ENCODE data around the gene EPHA6.

The EPHA6 gene

DNA sequence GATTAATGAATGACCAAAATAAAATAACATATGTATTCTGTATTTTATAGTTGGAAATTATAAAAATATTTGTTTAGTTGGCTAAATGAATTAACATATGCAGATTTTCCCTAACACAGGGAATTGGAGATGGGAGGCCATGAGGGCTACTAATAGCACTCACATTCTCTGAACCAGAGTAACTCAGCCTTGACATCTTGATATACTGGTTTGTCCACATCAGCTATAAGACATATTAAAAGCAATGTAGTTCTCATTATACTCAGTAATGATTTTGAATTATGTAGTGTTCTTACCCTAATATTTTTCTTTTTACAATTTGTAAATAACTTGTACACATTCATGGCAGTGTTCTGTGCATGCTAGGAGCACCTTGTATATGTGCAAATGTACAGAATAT is 255.9 kb downstream of the EPHA6 start:
- no peak for DNase-seq (ENCODE audit: extremely low read depth, low read depth)
- TF ChIP-seq, protein P1, sequence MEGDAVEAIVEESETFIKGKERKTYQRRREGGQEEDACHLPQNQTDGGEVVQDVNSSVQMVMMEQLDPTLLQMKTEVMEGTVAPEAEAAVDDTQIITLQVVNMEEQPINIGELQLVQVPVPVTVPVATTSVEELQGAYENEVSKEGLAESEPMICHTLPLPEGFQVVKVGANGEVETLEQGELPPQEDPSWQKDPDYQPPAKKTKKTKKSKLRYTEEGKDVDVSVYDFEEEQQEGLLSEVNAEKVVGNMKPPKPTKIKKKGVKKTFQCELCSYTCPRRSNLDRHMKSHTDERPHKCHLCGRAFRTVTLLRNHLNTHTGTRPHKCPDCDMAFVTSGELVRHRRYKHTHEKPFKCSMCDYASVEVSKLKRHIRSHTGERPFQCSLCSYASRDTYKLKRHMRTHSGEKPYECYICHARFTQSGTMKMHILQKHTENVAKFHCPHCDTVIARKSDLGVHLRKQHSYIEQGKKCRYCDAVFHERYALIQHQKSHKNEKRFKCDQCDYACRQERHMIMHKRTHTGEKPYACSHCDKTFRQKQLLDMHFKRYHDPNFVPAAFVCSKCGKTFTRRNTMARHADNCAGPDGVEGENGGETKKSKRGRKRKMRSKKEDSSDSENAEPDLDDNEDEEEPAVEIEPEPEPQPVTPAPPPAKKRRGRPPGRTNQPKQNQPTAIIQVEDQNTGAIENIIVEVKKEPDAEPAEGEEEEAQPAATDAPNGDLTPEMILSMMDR (IDR thresholded peaks at IDR 0.05; ENCODE audit: low read depth, low read length): no peak

DNA sequence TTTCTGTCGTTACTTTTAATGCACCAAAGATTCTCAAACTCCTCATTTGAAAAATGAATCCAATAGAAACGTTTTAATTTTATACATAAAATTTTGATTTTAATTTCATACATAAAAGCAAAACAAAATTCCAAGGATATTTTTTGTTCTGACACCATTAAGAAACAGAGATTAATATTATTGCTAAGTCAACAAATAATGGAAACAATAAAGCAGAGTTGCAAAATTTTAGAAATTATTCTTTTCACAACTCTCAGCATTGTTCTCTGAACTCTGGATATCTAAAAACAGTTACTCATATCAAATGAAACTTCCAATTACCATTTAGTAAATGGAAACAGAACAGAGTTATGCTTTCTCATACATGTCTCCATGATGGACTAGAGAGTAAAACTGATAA is 260.2 kb downstream of the EPHA6 start:
- DNase-seq (ENCODE audit: extremely low read depth, low read depth): no peak
- TF ChIP-seq, protein P1 (IDR thresholded peaks at IDR 0.05; ENCODE audit: low read depth, low read length): no peak

DNA sequence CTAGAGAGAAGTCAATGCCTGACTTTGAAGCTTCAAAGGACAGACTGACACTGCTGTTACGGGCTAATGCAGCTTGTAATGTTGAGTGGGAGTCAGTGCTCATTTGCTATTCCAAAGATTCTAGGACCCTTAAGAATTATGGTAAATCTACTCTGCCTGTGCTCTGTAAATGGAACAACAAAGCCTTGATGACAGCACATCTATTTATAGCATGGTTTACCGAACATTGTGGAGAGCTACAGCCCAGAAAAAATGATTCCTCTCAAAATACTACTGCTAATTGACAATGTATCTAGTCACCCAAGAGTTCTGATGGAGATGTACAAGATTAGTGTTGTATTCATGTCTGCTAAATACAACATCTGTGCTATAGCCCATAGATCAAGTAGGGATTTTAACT is 262.3 kb downstream of the EPHA6 start:
- TF ChIP-seq, protein P1 (IDR thresholded peaks at IDR 0.05; ENCODE audit: low read depth, low read length): no peak

DNA sequence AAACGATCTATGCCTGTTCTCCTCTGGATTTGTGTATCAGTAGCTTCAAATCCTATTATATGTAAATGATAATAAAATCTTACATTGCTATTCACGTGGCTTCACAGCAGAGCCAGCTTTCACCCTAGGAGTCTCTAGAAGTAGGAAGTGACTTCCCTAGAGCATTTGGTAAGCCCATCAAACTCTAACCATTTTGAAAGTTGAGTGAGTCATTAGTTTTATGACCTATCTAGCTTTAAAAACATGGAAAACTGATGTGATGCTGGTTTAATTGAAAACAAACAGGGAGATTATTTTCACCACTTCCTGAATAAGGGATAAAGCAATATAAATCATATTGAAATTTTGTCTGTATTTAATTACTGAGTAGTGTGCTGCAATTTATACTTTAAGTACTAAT is 275.2 kb downstream of the EPHA6 start:
- DNase-seq (ENCODE audit: extremely low read depth, low read depth): no peak
- TF ChIP-seq, protein P1 (IDR thresholded peaks at IDR 0.05; ENCODE audit: low read depth, low read length): no peak

More for the DNA sequence above, 262.3 kb downstream of the EPHA6 start:
- DNase-seq (ENCODE audit: extremely low read depth, low read depth): no peak

DNA sequence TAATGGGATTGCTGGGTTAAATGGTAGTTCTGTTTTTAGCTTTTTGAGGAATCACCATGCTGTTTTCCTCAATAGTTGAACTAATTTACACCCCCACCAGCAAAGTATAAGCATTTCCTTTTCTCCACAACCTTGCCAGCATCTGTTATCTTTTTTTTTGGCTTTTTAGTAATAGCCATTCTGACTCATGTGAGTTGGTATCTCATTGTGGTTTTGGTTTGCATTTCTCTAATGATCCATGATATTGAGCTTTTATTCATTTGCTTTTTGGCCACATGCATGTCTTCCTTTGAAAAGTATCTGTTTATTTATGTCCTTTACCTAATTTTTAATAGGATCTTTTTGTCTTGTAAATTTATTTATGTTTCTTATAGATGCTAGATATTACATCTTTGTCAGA is 288.2 kb downstream of the EPHA6 start:
- DNase-seq (ENCODE audit: extremely low read depth, low read depth): no peak
- TF ChIP-seq, protein P1 (IDR thresholded peaks at IDR 0.05; ENCODE audit: low read depth, low read length): no peak

DNA sequence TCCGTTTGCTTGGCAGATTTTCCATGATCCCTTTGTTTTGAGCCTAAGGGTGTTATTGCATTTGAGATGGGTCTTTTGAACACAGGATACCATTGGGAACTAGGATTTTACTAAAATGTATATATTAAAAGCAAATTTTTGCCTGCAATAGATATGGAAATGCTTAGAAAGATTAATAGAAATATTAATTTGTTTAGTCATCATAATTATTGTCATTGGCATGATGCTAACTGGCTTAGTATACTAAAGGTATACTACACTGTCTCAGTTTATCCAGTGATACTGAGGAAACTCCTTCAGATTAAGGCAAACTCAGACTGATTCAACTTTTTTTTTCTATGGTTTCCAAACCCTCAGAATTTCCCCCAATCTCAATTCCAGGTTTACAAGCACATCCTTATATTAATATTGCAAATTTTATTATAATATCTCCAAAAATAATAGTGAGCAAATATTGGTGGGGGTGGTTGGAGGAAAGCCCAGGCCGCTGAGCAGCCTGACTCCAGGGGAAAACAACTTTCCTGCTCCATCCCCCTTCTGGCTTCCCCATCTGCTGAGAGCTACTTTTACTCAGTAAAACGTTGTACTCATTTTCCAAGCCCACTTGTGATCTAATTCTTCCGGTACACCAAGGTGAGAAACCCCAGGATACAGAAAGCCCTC is 291.7 kb downstream of the EPHA6 start:
- TF ChIP-seq, protein P1 (IDR thresholded peaks at IDR 0.05; ENCODE audit: low read depth, low read length): no peak

DNA sequence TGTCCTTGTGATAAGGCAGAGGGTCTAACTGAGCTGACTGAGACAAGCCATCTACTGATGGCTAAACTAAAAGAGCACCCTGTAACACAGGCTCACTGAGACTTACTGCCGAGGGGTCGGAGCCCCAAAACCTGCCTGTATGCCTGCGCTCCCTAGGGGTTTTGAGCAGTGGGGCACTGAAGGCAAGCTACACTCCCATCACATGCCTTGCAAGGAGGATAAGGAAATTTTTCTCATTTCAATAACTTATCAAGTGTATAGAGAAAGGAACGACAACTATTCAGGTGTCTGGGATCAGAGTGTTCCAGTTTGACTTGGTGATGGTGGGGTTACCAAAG is 292.2 kb downstream of the EPHA6 start:
- TF ChIP-seq, protein P1 (IDR thresholded peaks at IDR 0.05; ENCODE audit: low read depth, low read length): no peak
- no peak for DNase-seq (ENCODE audit: extremely low read depth, low read depth)

More for the DNA sequence above, 291.7 kb downstream of the EPHA6 start:
- no peak for DNase-seq (ENCODE audit: extremely low read depth, low read depth)
